Measurements from ENCODE around the gene RPL4.
"Not testable (repeated sequence)": the region's sequence is repeated elsewhere in the genome, so short reads cannot be mapped to it uniquely, and the experiment has no call there.

GRCh38 chr15:66465294-66465693 is 39.4 kb downstream of the RPL4 start:
- not testable (repeated sequence) for TF ChIP-seq CTCF, EZH2 (IDR thresholded peaks at IDR 0.05)
